CD14-positive monocyte (primary cell): Measurements from ENCODE around the gene TMEM255A. TPM values are rescaled to one million over a fixed set of nuclear protein-coding genes. Genes with fewer than 3 reads are reported as not detected.

Source experiments
- DNase-seq, 3 donors: peaks; one replicate each; pipeline ENCODE4 v3.0.0-alpha.2; 2011 to 2022
- H2AFZ ChIP-seq: 2 replicates; pipeline ENCODE4 v1.6.0; 2012; ENCODE audit warnings: mild to moderate bottlenecking, low read depth, low read length, inconsistent platforms; ENCODE audit not compliant: insufficient read depth, poor library complexity, severe bottlenecking
- H3K27ac ChIP-seq, 2 donors: 1 replicate in 1 of 2; 2 replicates in 1 of 2; pipeline ENCODE4 v1.5.1; 2012 to 2013; ENCODE audit warnings: low read length in 2 of 2, control low read depth in 1 of 2, inconsistent platforms in 1 of 2, low read depth in 1 of 2, mild to moderate bottlenecking in 1 of 2
- H3K27me3 ChIP-seq, 2 donors: one replicate each; pipeline versions ENCODE4 v1.6.0 to v1.6.1; 2011 to 2013; ENCODE audit warnings: low read length in 2 of 2; ENCODE audit not compliant: control insufficient read depth in 2 of 2, insufficient read depth in 2 of 2
- H3K36me3 ChIP-seq, 2 donors: replicated peaks in 1 of 2; 1 replicate in 1 of 2; 2 replicates in 1 of 2; pipeline versions ENCODE4 v1.5.1 to v1.6.1; 2012 to 2013; ENCODE audit warnings: low read length in 2 of 2, control low read depth in 1 of 2, inconsistent platforms in 1 of 2, mild to moderate bottlenecking in 1 of 2; ENCODE audit not compliant: insufficient read depth in 2 of 2, control insufficient read depth in 1 of 2
- H3K4me1 ChIP-seq, 2 donors: 1 replicate in 1 of 2; 2 replicates in 1 of 2; pipeline versions ENCODE4 v1.5.1 to v1.6.1; 2012 to 2013; ENCODE audit warnings: low read length in 2 of 2, control low read depth in 1 of 2, inconsistent platforms in 1 of 2, mild to moderate bottlenecking in 1 of 2, moderate library complexity in 1 of 2; ENCODE audit not compliant: insufficient read depth in 2 of 2, control insufficient read depth in 1 of 2
- H3K4me2 ChIP-seq: replicated peaks from 2 replicates; pipeline ENCODE3; 2012; ENCODE audit warnings: low read length, moderate library complexity, mild to moderate bottlenecking; ENCODE audit not compliant: poor library complexity, severe bottlenecking; ENCODE audit errors: extremely low read depth
- H3K4me3 ChIP-seq, 3 experiments: fragments of 200-600 bp in 1 of 3; sonication (generic) in 1 of 3; replicated peaks in 1 of 3; 1 replicate in 2 of 3; 2 replicates in 1 of 3; pipeline ENCODE4 v1.5.1; 2011 to 2013; ENCODE audit warnings: low read length in 3 of 3, mild to moderate bottlenecking in 3 of 3, control low read depth in 2 of 3, low read depth in 2 of 3, inconsistent platforms in 1 of 3, moderate library complexity in 1 of 3
- H3K79me2 ChIP-seq: 2 replicates; pipeline ENCODE4 v1.6.0; 2012; ENCODE audit warnings: mild to moderate bottlenecking, control low read depth, inconsistent platforms, low read length, moderate library complexity; ENCODE audit not compliant: insufficient read depth
- H3K9ac ChIP-seq: 2 replicates; pipeline ENCODE4 v1.6.0; 2017; ENCODE audit warnings: low read length, mild to moderate bottlenecking; ENCODE audit not compliant: insufficient read depth, poor library complexity, severe bottlenecking
- H3K9me3 ChIP-seq, 2 donors: replicated peaks in 1 of 2; 1 replicate in 1 of 2; 2 replicates in 1 of 2; pipeline versions ENCODE4 v1.5.1 to v1.6.1; 2012 to 2013; ENCODE audit warnings: low read length in 2 of 2, control low read depth in 1 of 2; ENCODE audit not compliant: control insufficient read depth in 1 of 2, insufficient read depth in 1 of 2
- H4K20me1 ChIP-seq: 2 replicates; pipeline ENCODE4 v1.6.0; 2012; ENCODE audit warnings: mild to moderate bottlenecking, low read length, control low read depth, moderate library complexity; ENCODE audit not compliant: insufficient read depth
- H3K27ac Mint-ChIP-seq, 7 donors: one replicate each; pipeline ENCODE4 v1.8.0; 2020; ENCODE audit warnings: mild to moderate bottlenecking in 7 of 7, mixed read lengths in 7 of 7, moderate library complexity in 6 of 7, inconsistent platforms in 2 of 7
- H3K27me3 Mint-ChIP-seq, 3 donors: one replicate each; pipeline ENCODE4 v1.8.0; 2021 to 2022; ENCODE audit warnings: low read depth in 3 of 3, mild to moderate bottlenecking in 3 of 3, mixed read lengths in 3 of 3, moderate library complexity in 3 of 3, inconsistent platforms in 1 of 3
- H3K36me3 Mint-ChIP-seq, 2 donors: one replicate each; pipeline ENCODE4 v1.8.0; 2020; ENCODE audit warnings: mixed read lengths in 2 of 2, inconsistent platforms in 1 of 2, mild to moderate bottlenecking in 1 of 2
- H3K4me1 Mint-ChIP-seq: one replicate; pipeline ENCODE4 v1.8.0; 2020; ENCODE audit warnings: mild to moderate bottlenecking, mixed read lengths
- H3K4me3 Mint-ChIP-seq, 2 donors: one replicate each; pipeline ENCODE4 v1.8.0; 2020; ENCODE audit warnings: mild to moderate bottlenecking in 2 of 2, mixed read lengths in 2 of 2, moderate library complexity in 1 of 2
- H3K9me3 Mint-ChIP-seq, 7 donors: one replicate each; pipeline ENCODE4 v1.8.0; 2020 to 2022; ENCODE audit warnings: mixed read lengths in 7 of 7, mild to moderate bottlenecking in 6 of 7, moderate library complexity in 6 of 7, inconsistent platforms in 2 of 7
- CTCF ChIP-seq: fragments of 200-600 bp; IDR thresholded peaks from one replicate; pipeline ENCODE4 v1.8.0; 2022; ENCODE audit warnings: antibody characterized with exemption, mild to moderate bottlenecking
- WGBS: methylation state at CpG from one replicate; pipeline ENCODE4 v1.1.5; 2013; ENCODE audit warnings: missing lambda C conversion rate; ENCODE audit not compliant: insufficient coverage; 5-methylcytosine and 5-hydroxymethylcytosine counted together
- intact Hi-C, 2 donors: fragments of 100-400 bp; cut with micrococcal nuclease; formaldehyde crosslinking; loops; one replicate each; pipeline versions ENCODE4 v1.15.0 to v1.15.1; 2023
- polyA plus RNA-seq, 3 donors: library from polyadenylated mRNA; depleted of rRNA in 1 of 3; unstranded in 2 of 3; stranded (reverse) in 1 of 3; fragments of 300-500 nt in 2 of 3; fragments of >200 nt in 1 of 3; fragmentation: Illumina TruSeq in 2 of 3; gene quantifications; 1 replicate in 2 of 3; 2 replicates in 1 of 3; pipeline ENCODE4 v1.2.3, GENCODE V29; 2012 to 2021

TMEM255A gene
- polyA plus RNA-seq, 3 donors = 0.10 to 1.2 (median 0.51) TPM

- no peak overlapping the region for H3K4me3 Mint-ChIP-seq
- H3K4me1 ChIP-seq = peaks cover 26 to 34% of the 10 kb centered on the region in 2 donors
- H3K27ac ChIP-seq = peak overlapping the region; percentile 62 to 80
- no peak for TF ChIP-seq CTCF
- no peaks in the 10 kb centered on the region for H3K9me3 ChIP-seq
- H3K27me3 ChIP-seq = no peaks in the 10 kb centered on the region
- H4K20me1 ChIP-seq = no peaks in the 10 kb centered on the region
- no peak overlapping the region for H3K4me3 ChIP-seq
- intact Hi-C loops = no loop called here
- H3K4me2 ChIP-seq = peak overlapping the region; percentile 22
- no peaks in the 10 kb centered on the region for H3K36me3 Mint-ChIP-seq
- no peaks in the 10 kb centered on the region for H3K36me3 ChIP-seq
- H3K9me3 Mint-ChIP-seq = peaks cover 0 to 5% (median 0%) of the 10 kb centered on the region in 7 donors
- peaks cover 0 to 6% (median 2%) of the 10 kb centered on the region in 3 donors for H3K27me3 Mint-ChIP-seq
- peak overlapping the region; percentile 52 for H2AFZ ChIP-seq
- H3K79me2 ChIP-seq = no peaks in the 10 kb centered on the region
- DNase-seq = no peak
- WGBS = no CpG with 5 or more reads among the region's 3 CpGs
- peaks cover 29% of the 10 kb centered on the region for H3K4me1 Mint-ChIP-seq
- no peak overlapping the region for H3K9ac ChIP-seq
- peak overlapping the region in 6 of 7 donors; percentile 59 to 85 (median 75) for H3K27ac Mint-ChIP-seq
These were observed 23.6 kb downstream of the TMEM255A start for GRCh38 chrX:120287513-120288112.

GRCh38 chrX:120286733-120287512 lies 24.3 kb downstream of the TMEM255A start:
- Histone ChIP-seq H2AFZ (peak overlapping the region; percentile 52), H3K27me3 (no peaks in the 10 kb centered on the region), H4K20me1 (no peaks in the 10 kb centered on the region), H3K27ac (peak overlapping the region; percentile 80 to 86), H3K4me3 (no peak overlapping the region), H3K9ac (peak overlapping the region; percentile 28), H3K79me2 (no peaks in the 10 kb centered on the region), H3K9me3 (no peaks in the 10 kb centered on the region), H3K4me1 (peaks cover 26 to 34% of the 10 kb centered on the region in 2 donors), H3K36me3 (no peaks in the 10 kb centered on the region), H3K4me2 (peak overlapping the region; percentile 22)
- Mint-ChIP-seq H3K27me3 (peaks cover 0 to 6% (median 2%) of the 10 kb centered on the region in 3 donors), H3K4me1 (peaks cover 29% of the 10 kb centered on the region), H3K27ac (peak overlapping the region; percentile 56 to 85 (median 79)), H3K36me3 (no peaks in the 10 kb centered on the region), H3K9me3 (peaks cover 0 to 5% (median 0%) of the 10 kb centered on the region in 7 donors), H3K4me3 (no peak overlapping the region)
- TF ChIP-seq CTCF = no peak
- WGBS = no CpG with 5 or more reads among the region's 4 CpGs
- intact Hi-C loops = no loop called here
- peak in 1 of 3 donors; percentile 47 for DNase-seq
